ENCODE results near the gene DPM1. TPM values are rescaled to one million over a fixed set of nuclear protein-coding genes. Genes with fewer than 3 reads are reported as not detected.

Gene DPM1
- total RNA-seq, 1 experiment from 2014 or later, result 156 TPM

GRCh38 chr20:50932691-50933280 is 25.5 kb downstream of the DPM1 start:
- in situ Hi-C loops (cut with HindIII; ENCODE audit: low sequenced_read_pairs), result no loop called here
- DNase-seq (ENCODE audit: low spot score), result no peak

GRCh38 chr20:50932016-50932485 is 26.3 kb downstream of the DPM1 start:
- DNase-seq (ENCODE audit: low spot score), result peak; percentile 39
- in situ Hi-C loops (cut with HindIII; ENCODE audit: low sequenced_read_pairs), result no loop called here

- in situ Hi-C loops (cut with HindIII; ENCODE audit: low sequenced_read_pairs), result no loop called here
- peak; percentile 92 for DNase-seq (ENCODE audit: low spot score)
These were observed 26.9 kb downstream of the DPM1 start, which contains the start of gene ADNP for GRCh38 chr20:50931306-50932015. TSS of gene ADNP (minus strand) at chr20:50931437. CDS start at chr20:50903996, 27,441 bp downstream.

GRCh38 chr20:50930976-50931305 is 27.4 kb downstream of the DPM1 start:
- no peak for DNase-seq (ENCODE audit: low spot score)
- in situ Hi-C loops (cut with HindIII; ENCODE audit: low sequenced_read_pairs), result no loop called here

GRCh38 chr20:50930139-50930975 is 28.0 kb downstream of the DPM1 start:
- no peak for DNase-seq (ENCODE audit: low spot score)
- in situ Hi-C loops (cut with HindIII; ENCODE audit: low sequenced_read_pairs), result no loop called here

- peak; percentile 88 for DNase-seq (ENCODE audit: low spot score)
- in situ Hi-C loops (cut with HindIII; ENCODE audit: low sequenced_read_pairs), result no loop called here
These were observed 28.8 kb downstream of the DPM1 start for GRCh38 chr20:50929299-50930138.

- in situ Hi-C loops (cut with HindIII; ENCODE audit: low sequenced_read_pairs), result no loop called here
- DNase-seq (ENCODE audit: low spot score), result no peak
These were observed 29.9 kb downstream of the DPM1 start for GRCh38 chr20:50928469-50928868.

GRCh38 chr20:50926530-50926929 is 31.8 kb downstream of the DPM1 start:
- in situ Hi-C loops (cut with HindIII; ENCODE audit: low sequenced_read_pairs), result no loop called here
- no peak for DNase-seq (ENCODE audit: low spot score)

- in situ Hi-C loops (cut with HindIII; ENCODE audit: low sequenced_read_pairs), result no loop called here
- DNase-seq (ENCODE audit: low spot score), result no peak
These were observed 33.9 kb downstream of the DPM1 start for GRCh38 chr20:50924261-50924920.

GRCh38 chr20:50921803-50922501 is 36.4 kb downstream of the DPM1 start:
- in situ Hi-C loops (cut with HindIII; ENCODE audit: low sequenced_read_pairs), result no loop called here

GRCh38 chr20:50920997-50921396 is 37.3 kb downstream of the DPM1 start:
- no peak for DNase-seq (ENCODE audit: low spot score)
- in situ Hi-C loops (cut with HindIII; ENCODE audit: low sequenced_read_pairs), result no loop called here

More at GRCh38 chr20:50921803-50922501, 36.4 kb downstream of the DPM1 start:
- DNase-seq (ENCODE audit: low spot score), result no peak

GRCh38 chr20:50919567-50919966 is 38.8 kb downstream of the DPM1 start:
- no peak for DNase-seq (ENCODE audit: low spot score)
- in situ Hi-C loops (cut with HindIII; ENCODE audit: low sequenced_read_pairs), result no loop called here

- DNase-seq (ENCODE audit: low spot score), result no peak
- in situ Hi-C loops (cut with HindIII; ENCODE audit: low sequenced_read_pairs), result no loop called here
These were observed 39.9 kb downstream of the DPM1 start for GRCh38 chr20:50918403-50918802.

- DNase-seq (ENCODE audit: low spot score), result no peak
- in situ Hi-C loops (cut with HindIII; ENCODE audit: low sequenced_read_pairs), result no loop called here
These were observed 41.4 kb downstream of the DPM1 start for GRCh38 chr20:50916934-50917333.

- in situ Hi-C loops (cut with HindIII; ENCODE audit: low sequenced_read_pairs), result no loop called here
- DNase-seq (ENCODE audit: low spot score), result no peak
These were observed 42.1 kb downstream of the DPM1 start for GRCh38 chr20:50916257-50916656.

GRCh38 chr20:50915424-50915823 is 42.9 kb downstream of the DPM1 start:
- no peak for DNase-seq (ENCODE audit: low spot score)
- in situ Hi-C loops (cut with HindIII; ENCODE audit: low sequenced_read_pairs), result no loop called here

GRCh38 chr20:50913690-50914375 is 44.5 kb downstream of the DPM1 start:
- DNase-seq (ENCODE audit: low spot score), result no peak
- in situ Hi-C loops (cut with HindIII; ENCODE audit: low sequenced_read_pairs), result no loop called here

- in situ Hi-C loops (cut with HindIII; ENCODE audit: low sequenced_read_pairs), result no loop called here
- no peak for DNase-seq (ENCODE audit: low spot score)
These were observed 46.6 kb downstream of the DPM1 start for GRCh38 chr20:50911716-50912115.

All from G401 (cell line).